K562 (cell line): Measurements from ENCODE around the gene UBR4. TPM values are rescaled to one million over a fixed set of nuclear protein-coding genes. Genes with fewer than 3 reads are reported as not detected.

Source experiments
- AFF1 ChIP-seq, 2 experiments: fragments of 450-650 bp; IDR thresholded peaks; 2 replicates each; pipeline ENCODE4 v1.6.1; 2018; ENCODE audit warnings: mild to moderate bottlenecking in 2 of 2, low read depth in 1 of 2; ENCODE audit not compliant: partially characterized antibody in 2 of 2
- ARID2 ChIP-seq: fragments of 450-650 bp; IDR thresholded peaks from 2 replicates; pipeline ENCODE4 v1.6.1; 2017; ENCODE audit warnings: antibody characterized with exemption, mild to moderate bottlenecking
- CBX3 ChIP-seq, 2 experiments: IDR thresholded peaks; 1 replicate in 1 of 2; 2 replicates in 1 of 2; pipeline ENCODE4 v1.6.1; 2012; ENCODE audit warnings: inconsistent platforms in 2 of 2, low read length in 2 of 2, borderline replicate concordance in 1 of 2, control low read depth in 1 of 2
- ZNF318 ChIP-seq, 2 experiments: fragments of 450-650 bp; IDR thresholded peaks; 2 replicates each; pipeline ENCODE4 v1.6.1; 2016; ENCODE audit warnings: mild to moderate bottlenecking in 2 of 2, borderline replicate concordance in 1 of 2, low read depth in 1 of 2, moderate library complexity in 1 of 2
- ZNF407 ChIP-seq: fragments of 450-650 bp; IDR thresholded peaks from 2 replicates; pipeline ENCODE4 v1.6.1; 2016; ENCODE audit warnings: low read depth
- polyA plus RNA-seq, 8 experiments: library from polyadenylated mRNA; depleted of rRNA in 4 of 8; stranded (reverse) in 5 of 8; unstranded in 3 of 8; fragments of >200 nt; fragmentation: Nextera tagmentation in 2 of 8; fragmentation: Illumina TruSeq in 1 of 8; extraction: Ambion mirVana in 2 of 8; extraction: Trizol in 1 of 8; gene quantifications; 2 replicates each; pipeline versions ENCODE4 v1.2.1 to v1.2.3, GENCODE V29; 2011 to 2014; ENCODE audit warnings: inconsistent platforms in 1 of 8, missing spikeins in 1 of 8
- total RNA-seq, 7 experiments: library from RNA; depleted of rRNA in 6 of 7; stranded (reverse); fragments of >200 nt in 6 of 7; fragmentation: Illumina TruSeq in 2 of 7; extraction: Trizol in 2 of 7; gene quantifications; 2 replicates each; pipeline versions ENCODE4 v1.2.1 to v1.2.3, GENCODE V29; 2011 to 2021; ENCODE audit warnings: low replicate concordance in 1 of 7

UBR4 gene
- total and polyA plus RNA-seq, 9 of the 15 experiments (the other 6 are each of a cell fraction or from before 2014, with no cell fraction given), result 55.4 to 277 (median 123) TPM

- TF ChIP-seq ZNF407 (no peak), ZNF318 (IDR thresholded peaks at IDR 0.05; ENCODE audit: borderline replicate concordance in 1 of 2, low read depth in 1 of 2) (no peak), CBX3 (IDR thresholded peaks at IDR 0.05; ENCODE audit: borderline replicate concordance in 1 of 2, low read length in 2 of 2) (no peak; a peak in 1 of 3 replicates), AFF1 (IDR thresholded peaks at IDR 0.05; ENCODE audit: low read depth in 1 of 2, partially characterized antibody in 2 of 2) (peak in 1 of 2 experiments; percentile 90), ARID2 (no peak)
Observed at GRCh38 chr1:19081218-19081893, 128.7 kb downstream of the UBR4 start (continued).
